ENCODE data around the gene MRPL20. TPM values are rescaled to one million over a fixed set of nuclear protein-coding genes. Genes with fewer than 3 reads are reported as not detected.

Gene MRPL20
- total and polyA plus RNA-seq, 4 donors = 47.8 to 170 (median 74.0) TPM

DNA sequence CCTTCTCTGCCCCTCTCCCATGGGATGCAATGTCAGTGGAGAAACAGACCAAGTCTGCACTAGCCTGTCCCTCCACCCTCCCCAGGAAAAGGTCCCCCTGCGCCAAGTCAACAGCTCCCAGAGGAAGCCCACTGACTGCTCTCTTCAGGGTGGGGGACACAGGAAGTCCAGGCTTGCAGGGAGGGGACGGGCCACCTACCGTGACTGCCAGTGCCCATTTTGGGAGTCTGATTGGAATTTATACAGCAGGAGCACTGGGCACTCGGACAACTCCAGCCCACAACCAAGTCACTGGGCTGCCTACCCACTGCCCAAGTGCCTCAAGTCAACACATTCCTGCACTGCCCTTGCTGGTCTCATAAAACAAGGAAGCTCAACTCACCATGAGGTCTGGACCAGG lies 14.1 kb downstream of the MRPL20 start:
- WGBS = 92% methylated on average over 4 of the region's 4 CpGs
- no peak for DNase-seq (ENCODE audit: low spot score)
- Histone ChIP-seq H3K27ac (ENCODE audit: low read depth in 1 of 2, low read length in 2 of 2) (no peak overlapping the region), H3K4me3 (ENCODE audit: low read depth in 1 of 3, low read length in 3 of 3) (no peak overlapping the region), H3K27me3 (ENCODE audit: control insufficient read depth in 4 of 4, insufficient read depth in 4 of 4, low read length in 3 of 4) (no peaks in the 10 kb centered on the region), H3K9ac (ENCODE audit: low read depth in 1 of 2, low read length in 2 of 2) (no peak overlapping the region), H3K9me3 (ENCODE audit: control insufficient read depth in 4 of 4, low read length in 3 of 4) (no peaks in the 10 kb centered on the region), H3K36me3 (ENCODE audit: control insufficient read depth in 4 of 4, insufficient read depth in 3 of 4, low read depth in 1 of 4, low read length in 3 of 4) (peaks cover 35 to 81% (median 64%) of the 10 kb centered on the region in 4 donors), H3K4me1 (ENCODE audit: control insufficient read depth in 4 of 4, insufficient read depth in 4 of 4, low read length in 3 of 4) (peaks cover 2 to 12% (median 9%) of the 10 kb centered on the region in 4 donors)
- TF ChIP-seq RXRA (IDR thresholded peaks at IDR 0.05) (no peak), HNF4A (conservative IDR thresholded peaks at IDR 0.05) (no peak), SP1 (IDR thresholded peaks at IDR 0.05) (no peak), TAF1 (conservative IDR thresholded peaks at IDR 0.05) (no peak), JUND (IDR thresholded peaks at IDR 0.05) (no peak)
- TF ChIP-seq, protein P1, sequence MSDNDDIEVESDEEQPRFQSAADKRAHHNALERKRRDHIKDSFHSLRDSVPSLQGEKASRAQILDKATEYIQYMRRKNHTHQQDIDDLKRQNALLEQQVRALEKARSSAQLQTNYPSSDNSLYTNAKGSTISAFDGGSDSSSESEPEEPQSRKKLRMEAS (IDR thresholded peaks at IDR 0.05) = no peak
- TF ChIP-seq, protein P2, sequence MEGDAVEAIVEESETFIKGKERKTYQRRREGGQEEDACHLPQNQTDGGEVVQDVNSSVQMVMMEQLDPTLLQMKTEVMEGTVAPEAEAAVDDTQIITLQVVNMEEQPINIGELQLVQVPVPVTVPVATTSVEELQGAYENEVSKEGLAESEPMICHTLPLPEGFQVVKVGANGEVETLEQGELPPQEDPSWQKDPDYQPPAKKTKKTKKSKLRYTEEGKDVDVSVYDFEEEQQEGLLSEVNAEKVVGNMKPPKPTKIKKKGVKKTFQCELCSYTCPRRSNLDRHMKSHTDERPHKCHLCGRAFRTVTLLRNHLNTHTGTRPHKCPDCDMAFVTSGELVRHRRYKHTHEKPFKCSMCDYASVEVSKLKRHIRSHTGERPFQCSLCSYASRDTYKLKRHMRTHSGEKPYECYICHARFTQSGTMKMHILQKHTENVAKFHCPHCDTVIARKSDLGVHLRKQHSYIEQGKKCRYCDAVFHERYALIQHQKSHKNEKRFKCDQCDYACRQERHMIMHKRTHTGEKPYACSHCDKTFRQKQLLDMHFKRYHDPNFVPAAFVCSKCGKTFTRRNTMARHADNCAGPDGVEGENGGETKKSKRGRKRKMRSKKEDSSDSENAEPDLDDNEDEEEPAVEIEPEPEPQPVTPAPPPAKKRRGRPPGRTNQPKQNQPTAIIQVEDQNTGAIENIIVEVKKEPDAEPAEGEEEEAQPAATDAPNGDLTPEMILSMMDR (IDR thresholded peaks at IDR 0.05; ENCODE audit: low read depth, low read length, missing input control) = no peak

DNA sequence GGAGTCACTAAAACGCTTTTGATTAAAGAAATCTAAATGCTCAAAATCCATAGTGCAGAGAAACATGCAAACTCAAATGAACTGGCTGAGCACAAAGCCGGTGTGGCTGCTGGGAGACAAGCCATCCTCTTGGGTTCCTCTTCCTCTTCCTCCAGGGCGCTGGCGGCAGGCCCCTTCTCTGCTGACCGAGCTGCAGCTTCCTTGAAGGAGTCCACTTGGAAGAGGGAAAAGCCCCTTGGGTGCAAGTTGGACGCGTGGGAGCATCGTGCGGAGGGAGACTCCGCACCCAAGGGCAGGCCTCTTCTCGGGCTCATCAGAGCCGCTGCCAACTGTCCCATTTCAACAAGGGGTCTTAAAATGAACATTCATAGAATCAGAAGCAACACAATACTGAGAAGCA lies 15.9 kb downstream of the MRPL20 start:
- H3K4me1 ChIP-seq (ENCODE audit: control insufficient read depth in 4 of 4, insufficient read depth in 4 of 4, low read length in 3 of 4) = no peaks in the 10 kb centered on the region

DNA sequence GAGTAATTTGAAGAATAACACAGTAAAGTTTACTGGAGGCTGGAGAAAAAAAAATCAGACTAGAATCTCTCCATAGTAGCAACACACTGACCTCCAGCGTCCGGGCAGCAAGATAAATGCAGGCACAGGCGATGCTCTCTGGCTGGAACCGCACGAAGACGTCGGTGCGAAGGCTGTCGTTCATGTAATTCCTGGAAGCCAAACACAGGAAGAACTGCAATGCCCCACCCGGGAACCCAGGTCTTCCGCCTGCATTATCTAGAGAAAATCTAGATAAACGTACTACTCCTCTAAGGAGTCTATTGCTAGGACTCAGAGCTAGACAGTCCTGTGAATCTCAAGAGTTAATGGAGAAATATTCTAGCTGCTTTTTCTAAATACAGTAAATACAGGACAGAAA lies 16.4 kb downstream of the MRPL20 start:
- no peaks in the 10 kb centered on the region for H3K9me3 ChIP-seq (ENCODE audit: control insufficient read depth in 4 of 4, low read length in 3 of 4)
- TF ChIP-seq YY1 (IDR thresholded peaks at IDR 0.05) = no peak
- TF ChIP-seq RAD21 (IDR thresholded peaks at IDR 0.05) = no peak
- TF ChIP-seq FOXA2 (IDR thresholded peaks at IDR 0.05) = no peak
- no peak for TF ChIP-seq HNF4A (conservative IDR thresholded peaks at IDR 0.05)
- TF ChIP-seq RXRA (IDR thresholded peaks at IDR 0.05) = no peak
- TF ChIP-seq GABPA (IDR thresholded peaks at IDR 0.05 in 1 of 2, conservative IDR thresholded peaks at IDR 0.05 in 1 of 2) = no peak
- TF ChIP-seq, protein P1 (IDR thresholded peaks at IDR 0.05) = no peak
- TF ChIP-seq, protein P2 (IDR thresholded peaks at IDR 0.05; ENCODE audit: low read depth, low read length, missing input control) = no peak
- TF ChIP-seq EGR1 (IDR thresholded peaks at IDR 0.05; ENCODE audit: low read depth in 2 of 2) = no peak
- TF ChIP-seq TAF1 (conservative IDR thresholded peaks at IDR 0.05) = no peak
- H3K4me1 ChIP-seq (ENCODE audit: control insufficient read depth in 4 of 4, insufficient read depth in 4 of 4, low read length in 3 of 4) = no peaks in the 10 kb centered on the region
- no peak overlapping the region for H3K9ac ChIP-seq (ENCODE audit: low read depth in 1 of 2, low read length in 2 of 2)
- WGBS = 89% methylated on average over 12 of the region's 12 CpGs
- H3K27ac ChIP-seq (ENCODE audit: low read depth in 1 of 2, low read length in 2 of 2) = no peak overlapping the region
- H3K4me3 ChIP-seq (ENCODE audit: low read depth in 1 of 3, low read length in 3 of 3) = no peak overlapping the region
- H3K27me3 ChIP-seq (ENCODE audit: control insufficient read depth in 4 of 4, insufficient read depth in 4 of 4, low read length in 3 of 4) = no peaks in the 10 kb centered on the region
- peaks cover 47 to 94% (median 76%) of the 10 kb centered on the region in 4 donors for H3K36me3 ChIP-seq (ENCODE audit: control insufficient read depth in 4 of 4, insufficient read depth in 3 of 4, low read depth in 1 of 4, low read length in 3 of 4)
- no peak for DNase-seq (ENCODE audit: low spot score)

More for the DNA sequence above, 15.9 kb downstream of the MRPL20 start:
- Histone ChIP-seq H3K27me3 (ENCODE audit: control insufficient read depth in 4 of 4, insufficient read depth in 4 of 4, low read length in 3 of 4) (no peaks in the 10 kb centered on the region), H3K4me3 (ENCODE audit: low read depth in 1 of 3, low read length in 3 of 3) (no peak overlapping the region), H3K36me3 (ENCODE audit: control insufficient read depth in 4 of 4, insufficient read depth in 3 of 4, low read depth in 1 of 4, low read length in 3 of 4) (peaks cover 46 to 89% (median 72%) of the 10 kb centered on the region in 4 donors), H3K27ac (ENCODE audit: low read depth in 1 of 2, low read length in 2 of 2) (no peak overlapping the region), H3K9me3 (ENCODE audit: control insufficient read depth in 4 of 4, low read length in 3 of 4) (no peaks in the 10 kb centered on the region), H3K9ac (ENCODE audit: low read depth in 1 of 2, low read length in 2 of 2) (no peak overlapping the region)
- no peak for DNase-seq (ENCODE audit: low spot score)
- 90% methylated on average over 12 of the region's 12 CpGs for WGBS
- TF ChIP-seq, protein P3, sequence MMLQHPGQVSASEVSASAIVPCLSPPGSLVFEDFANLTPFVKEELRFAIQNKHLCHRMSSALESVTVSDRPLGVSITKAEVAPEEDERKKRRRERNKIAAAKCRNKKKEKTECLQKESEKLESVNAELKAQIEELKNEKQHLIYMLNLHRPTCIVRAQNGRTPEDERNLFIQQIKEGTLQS (IDR thresholded peaks at IDR 0.05) = no peak
- TF ChIP-seq EGR1 (IDR thresholded peaks at IDR 0.05; ENCODE audit: low read depth in 2 of 2) (no peak), RAD21 (IDR thresholded peaks at IDR 0.05) (no peak), GABPA (IDR thresholded peaks at IDR 0.05 in 1 of 2, conservative IDR thresholded peaks at IDR 0.05 in 1 of 2) (no peak)

Data from liver (tissue), 9 donors.